Spleen (tissue), 11 donors: ENCODE data around the gene WIPF2. TPM values are rescaled to one million over a fixed set of nuclear protein-coding genes. Genes with fewer than 3 reads are reported as not detected.
"Not testable (repeated sequence)": the region's sequence is repeated elsewhere in the genome, so short reads cannot be mapped to it uniquely, and the experiment has no call there.

Experiments
- DNase-seq: peaks from one replicate; pipeline ENCODE4 v3.0.0-alpha.2; 2020
- H3K27ac ChIP-seq, 8 donors: fragments of 200-600 bp; sonication (generic) in 7 of 8; 1 replicate in 4 of 8; 2 replicates in 4 of 8; pipeline versions ENCODE4 v1.5.0 to v1.8.0; 2016 to 2021; ENCODE audit warnings: inconsistent platforms in 4 of 8, mild to moderate bottlenecking in 4 of 8, moderate library complexity in 1 of 8
- H3K27me3 ChIP-seq, 7 donors: fragments of 200-600 bp; sonication (generic) in 6 of 7; replicated peaks in 1 of 7; 1 replicate in 4 of 7; 2 replicates in 3 of 7; pipeline versions ENCODE4 v1.5.0 to v1.8.0; 2016 to 2021; ENCODE audit warnings: inconsistent platforms in 3 of 7, mild to moderate bottlenecking in 1 of 7
- H3K36me3 ChIP-seq, 6 donors: fragments of 200-600 bp; sonication (generic) in 5 of 6; 1 replicate in 4 of 6; 2 replicates in 2 of 6; pipeline versions ENCODE4 v1.5.0 to v1.8.0; 2016 to 2021; ENCODE audit warnings: inconsistent platforms in 2 of 6
- H3K4me1 ChIP-seq, 6 donors: fragments of 200-600 bp; sonication (generic) in 5 of 6; 1 replicate in 3 of 6; 2 replicates in 3 of 6; pipeline versions ENCODE4 v1.5.0 to v1.8.0; 2016 to 2021; ENCODE audit warnings: inconsistent platforms in 3 of 6
- H3K4me3 ChIP-seq, 8 donors: fragments of 200-600 bp; sonication (generic) in 7 of 8; 1 replicate in 4 of 8; 2 replicates in 4 of 8; pipeline versions ENCODE4 v1.5.0 to v1.8.0; 2016 to 2021; ENCODE audit warnings: inconsistent platforms in 4 of 8, mild to moderate bottlenecking in 4 of 8, moderate library complexity in 2 of 8
- H3K9me3 ChIP-seq, 8 donors: fragments of 200-600 bp; sonication (generic) in 7 of 8; 1 replicate in 4 of 8; 2 replicates in 4 of 8; pipeline versions ENCODE4 v1.5.0 to v1.8.0; 2016 to 2021; ENCODE audit warnings: inconsistent platforms in 4 of 8
- POLR2A ChIP-seq, 3 donors: fragments of 450-650 bp; IDR thresholded peaks; one replicate each; pipeline ENCODE4 v1.5.1; 2017; ENCODE audit warnings: antibody characterized with exemption in 3 of 3, mild to moderate bottlenecking in 1 of 3
- POLR2AphosphoS5 ChIP-seq, 3 donors: sonication (generic); formaldehyde crosslinking; IDR thresholded peaks; one replicate each; pipeline ENCODE4 v1.5.1; 2017; ENCODE audit warnings: antibody characterized with exemption in 3 of 3
- WGBS, 5 donors: extraction: QIAGEN DNeasy Blood & Tissue Kit in 3 of 5; methylation state at CpG; one replicate each; pipeline versions ENCODE4 v1.1.5 to v1.1.7; 2013 to 2018; 5-methylcytosine and 5-hydroxymethylcytosine counted together
- intact Hi-C: fragments of 100-400 bp; cut with DNase I; formaldehyde crosslinking; loops from one replicate; pipeline ENCODE4 v1.15.0; 2023; ENCODE audit warnings: low total_unique reads
- polyA plus RNA-seq, 3 donors: library from polyadenylated mRNA; stranded (reverse); fragments of 200-250 nt; gene quantifications; one replicate each; pipeline ENCODE4 v1.2.1, GENCODE V29; 2013
- total RNA-seq, 7 donors: library from RNA; depleted of rRNA in 3 of 7; stranded (reverse); fragments of >200 nt in 3 of 7; fragmentation: NEBNext Ultra II Directional in 4 of 7; extraction: Animal tissue kit (Norgen Biotek cat#: 25700) in 4 of 7; gene quantifications; one replicate each; pipeline versions ENCODE4 v1.1.0 to v1.2.1, GENCODE V29; 2016 to 2021
- TF ChIP-seq, protein P1 (sequence below), 11 experiments: fragments of 200-600 bp in 7 of 11; fragments of 450-650 bp in 4 of 11; sonication (generic) in 4 of 11; IDR thresholded peaks in 8 of 11; conservative IDR thresholded peaks in 3 of 11; 1 replicate in 7 of 11; 2 replicates in 4 of 11; pipeline versions ENCODE4 v1.4.0 to v1.8.0; 2016 to 2021; ENCODE audit warnings: antibody characterized with exemption in 11 of 11, inconsistent platforms in 4 of 11, mild to moderate bottlenecking in 1 of 11
- donor health status: healthy with polysubstance abuse.
- donor health status: DM: no; HTN: no; CAD: no; lungs with moderate emphysema.
- donor health status: DM: no; HTN: no; CAD: no.
- donor health status: Bipolar disorder and iron deficiency.
- donor health status: healthy.
- donor health status: DM: no; HTN: no; CAD: no.
- donor health status: DM: yes; HTN: yes; CAD: no.

WIPF2 gene
- total and polyA plus RNA-seq, 10 donors: 3.7 to 43.2 (median 20.1) TPM

DNA sequence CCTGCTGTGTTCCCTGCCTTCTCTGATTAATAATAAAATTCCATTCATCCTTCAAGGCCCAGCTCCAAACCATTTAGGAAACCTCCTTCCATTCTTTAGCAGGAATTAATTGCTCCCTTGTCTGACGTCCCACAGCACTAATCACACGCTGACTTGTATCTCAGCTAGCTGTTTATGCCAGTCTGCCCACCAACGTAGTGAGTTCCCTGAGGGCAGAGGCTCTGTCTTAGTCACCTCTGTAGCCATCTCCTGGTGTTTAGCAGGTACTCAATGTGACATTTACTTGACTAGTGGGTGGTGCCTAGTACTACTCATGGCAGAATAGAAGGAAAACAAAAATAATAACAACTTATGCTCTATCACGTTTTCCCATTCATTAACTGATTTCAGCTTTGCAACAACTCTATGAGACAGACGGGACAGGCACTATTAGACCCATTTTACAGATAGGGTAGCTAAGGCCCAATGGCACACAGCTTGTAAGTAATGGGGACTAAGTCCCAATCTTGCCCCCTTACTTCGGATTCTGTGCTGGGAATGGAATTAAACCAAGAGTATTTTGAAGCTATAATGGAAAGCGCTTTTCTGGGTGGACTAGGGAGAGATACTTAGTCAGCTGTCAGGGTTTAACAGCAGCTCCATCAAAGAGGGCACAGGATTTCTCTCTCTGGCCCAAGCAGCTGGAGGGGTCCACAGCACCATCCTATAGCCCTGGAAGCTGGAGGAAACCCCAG, 931 bp upstream of the WIPF2 start:
- no peaks in the 10 kb centered on the region for H3K9me3 ChIP-seq
- peak overlapping the region; percentile 82 to 96 (median 94) for H3K27ac ChIP-seq
- DNase-seq: no peak
- no peaks in the 10 kb centered on the region for H3K36me3 ChIP-seq
- H3K4me3 ChIP-seq: peak overlapping the region in 7 of 8 donors; percentile 58 to 75 (median 65)
- H3K4me1 ChIP-seq: peaks cover 6 to 39% (median 19%) of the 10 kb centered on the region in 6 donors
- intact Hi-C loops: no loop called here
- TF ChIP-seq, protein P1, sequence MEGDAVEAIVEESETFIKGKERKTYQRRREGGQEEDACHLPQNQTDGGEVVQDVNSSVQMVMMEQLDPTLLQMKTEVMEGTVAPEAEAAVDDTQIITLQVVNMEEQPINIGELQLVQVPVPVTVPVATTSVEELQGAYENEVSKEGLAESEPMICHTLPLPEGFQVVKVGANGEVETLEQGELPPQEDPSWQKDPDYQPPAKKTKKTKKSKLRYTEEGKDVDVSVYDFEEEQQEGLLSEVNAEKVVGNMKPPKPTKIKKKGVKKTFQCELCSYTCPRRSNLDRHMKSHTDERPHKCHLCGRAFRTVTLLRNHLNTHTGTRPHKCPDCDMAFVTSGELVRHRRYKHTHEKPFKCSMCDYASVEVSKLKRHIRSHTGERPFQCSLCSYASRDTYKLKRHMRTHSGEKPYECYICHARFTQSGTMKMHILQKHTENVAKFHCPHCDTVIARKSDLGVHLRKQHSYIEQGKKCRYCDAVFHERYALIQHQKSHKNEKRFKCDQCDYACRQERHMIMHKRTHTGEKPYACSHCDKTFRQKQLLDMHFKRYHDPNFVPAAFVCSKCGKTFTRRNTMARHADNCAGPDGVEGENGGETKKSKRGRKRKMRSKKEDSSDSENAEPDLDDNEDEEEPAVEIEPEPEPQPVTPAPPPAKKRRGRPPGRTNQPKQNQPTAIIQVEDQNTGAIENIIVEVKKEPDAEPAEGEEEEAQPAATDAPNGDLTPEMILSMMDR (IDR thresholded peaks at IDR 0.05 in 8 of 11, conservative IDR thresholded peaks at IDR 0.05 in 3 of 11): no peak
- TF ChIP-seq POLR2AphosphoS5 (IDR thresholded peaks at IDR 0.05) (no peak), POLR2A (IDR thresholded peaks at IDR 0.05) (no peak)
- H3K27me3 ChIP-seq: no peaks in the 10 kb centered on the region
- 82 to 89% (median 84%) methylated on average over 7 of the region's 7 CpGs for WGBS, 5 donors

DNA sequence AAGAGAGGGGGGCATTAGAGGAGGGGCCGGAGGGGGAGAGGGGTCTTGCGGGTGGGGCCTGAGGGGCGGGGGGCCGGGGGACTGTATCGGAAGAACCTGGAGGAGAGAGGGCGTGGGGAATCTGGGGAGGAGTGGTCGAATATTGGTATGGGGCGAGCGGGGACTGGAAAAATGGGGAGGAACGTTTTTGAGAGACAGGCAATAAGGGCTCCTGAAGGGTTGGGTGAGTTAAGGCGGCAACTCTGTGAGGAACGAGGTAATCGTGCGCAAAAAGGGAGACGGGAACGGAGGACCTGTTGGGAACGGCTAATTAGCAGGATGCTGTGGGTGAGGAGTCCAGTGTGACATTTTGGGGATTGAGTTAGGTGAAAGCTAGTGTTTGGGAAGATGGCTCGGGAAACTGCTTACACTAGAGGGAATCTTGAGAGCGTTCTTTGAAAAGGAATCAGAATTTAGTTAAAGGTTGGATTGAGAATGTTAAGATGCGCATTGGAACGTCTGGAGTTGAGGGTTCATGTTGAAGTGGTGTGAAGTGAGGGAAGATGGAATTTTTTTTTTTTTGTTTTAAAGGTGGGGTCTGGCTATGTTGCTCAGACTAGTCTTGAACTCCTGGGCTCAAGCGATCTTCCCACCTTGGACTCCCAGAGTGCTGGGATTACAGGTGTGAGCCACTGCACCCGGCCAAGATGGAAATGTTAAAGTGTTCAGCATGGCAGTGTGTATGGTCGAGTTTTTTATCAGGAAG, 662 bp downstream of the WIPF2 start:
- Histone ChIP-seq H3K4me3 (peak overlapping the region; percentile 42 to 75 (median 64)), H3K4me1 (peaks cover 6 to 54% (median 29%) of the 10 kb centered on the region in 6 donors), H3K27me3 (no peaks in the 10 kb centered on the region), H3K27ac (peak overlapping the region; percentile 82 to 96 (median 94)), H3K36me3 (peaks cover 0 to 4% (median 0%) of the 10 kb centered on the region in 6 donors), H3K9me3 (no peaks in the 10 kb centered on the region)
- DNase-seq: no peak
- TF ChIP-seq, protein P1 (IDR thresholded peaks at IDR 0.05 in 8 of 11, conservative IDR thresholded peaks at IDR 0.05 in 3 of 11): no peak
- TF ChIP-seq POLR2A (IDR thresholded peaks at IDR 0.05): no peak
- no peak for TF ChIP-seq POLR2AphosphoS5 (IDR thresholded peaks at IDR 0.05)
- intact Hi-C loops: no loop called here
- 3 to 4% (median 4%) methylated on average over 24 of the region's 24 CpGs for WGBS, 5 donors

DNA sequence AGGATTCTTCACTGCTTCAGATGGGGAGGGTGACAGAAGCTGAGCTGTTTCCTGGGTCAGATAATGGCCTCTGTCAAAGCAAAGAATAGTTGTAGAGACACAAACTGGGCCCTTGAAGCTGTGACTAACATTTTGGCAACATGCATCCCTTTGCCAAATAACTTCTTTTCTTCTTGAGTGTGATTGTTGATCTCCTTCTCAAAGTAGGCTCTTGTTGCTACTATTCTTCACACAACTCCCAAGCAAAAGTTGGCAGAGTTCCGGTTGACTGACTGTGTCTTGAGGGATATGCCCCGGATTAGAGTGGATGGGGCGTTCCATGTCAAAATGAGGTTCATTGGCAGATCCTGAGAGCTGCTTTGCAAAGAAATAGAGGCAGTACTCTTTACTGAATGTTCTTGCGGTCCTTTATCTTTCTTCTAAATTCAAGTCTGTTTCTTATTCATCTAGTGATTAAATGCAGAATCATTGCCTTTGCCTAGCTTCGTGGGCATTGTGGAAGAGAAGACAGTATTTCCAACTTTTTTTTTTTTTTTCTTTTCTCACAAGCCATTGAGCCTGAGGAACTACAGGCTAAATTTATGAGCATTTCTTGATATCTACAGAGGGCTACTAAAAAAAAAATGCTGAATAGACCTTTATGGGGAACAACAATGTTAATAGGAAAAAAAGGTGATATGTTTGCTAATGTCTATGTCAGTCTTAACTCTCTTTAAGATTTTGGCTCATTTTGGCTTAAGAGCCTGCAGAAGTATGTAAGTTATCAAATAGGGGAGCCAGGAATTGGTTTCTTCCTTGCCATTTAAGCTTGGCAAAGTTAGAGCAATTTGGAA, 5.8 kb downstream of the WIPF2 start:
- peaks cover 0 to 48% (median 18%) of the 10 kb centered on the region in 6 donors for H3K36me3 ChIP-seq
- no peaks in the 10 kb centered on the region for H3K9me3 ChIP-seq
- WGBS, 5 donors: 71 to 90% (median 80%) methylated on average over 5 of the region's 5 CpGs
- H3K27me3 ChIP-seq: no peaks in the 10 kb centered on the region
- peak overlapping the region in 5 of 8 donors; percentile 26 to 53 (median 40) for H3K27ac ChIP-seq
- intact Hi-C loops: no loop called here
- TF ChIP-seq, protein P1 (IDR thresholded peaks at IDR 0.05 in 8 of 11, conservative IDR thresholded peaks at IDR 0.05 in 3 of 11): no peak
- TF ChIP-seq POLR2AphosphoS5 (IDR thresholded peaks at IDR 0.05): no peak
- no peak for TF ChIP-seq POLR2A (IDR thresholded peaks at IDR 0.05)
- H3K4me1 ChIP-seq: peaks cover 6 to 75% (median 38%) of the 10 kb centered on the region in 6 donors
- DNase-seq: no peak
- no peak overlapping the region for H3K4me3 ChIP-seq

DNA sequence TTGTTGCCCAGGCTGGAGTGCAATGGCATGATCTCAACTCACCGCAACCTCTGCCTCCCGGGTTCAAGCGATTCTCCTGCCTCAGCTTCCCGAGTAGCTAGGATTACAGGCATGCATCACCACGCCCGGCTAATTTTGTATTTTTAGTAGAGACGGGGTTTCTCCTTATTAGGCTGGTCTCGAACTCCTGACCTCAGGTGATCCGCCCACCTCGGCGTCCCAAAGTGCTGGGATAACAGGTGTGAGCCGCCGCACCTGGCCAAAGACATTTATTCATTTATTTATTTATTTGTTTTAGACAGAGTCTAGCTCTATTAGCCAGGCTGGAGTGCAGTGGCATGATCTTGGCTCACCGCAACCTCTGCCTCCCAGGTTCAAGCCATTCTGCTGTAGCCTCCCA, 10.0 kb downstream of the WIPF2 start:
- intact Hi-C loops: not testable (repeated sequence)
- WGBS, 5 donors: 94 to 97% (median 96%) methylated on average over 14 of the region's 14 CpGs

More for the DNA sequence above, 10.0 kb downstream of the WIPF2 start:
- not testable (repeated sequence) for H3K27me3 ChIP-seq, H3K4me3 ChIP-seq, H3K9me3 ChIP-seq, DNase-seq, H3K27ac ChIP-seq
- peaks cover 0 to 74% (median 35%) of the 10 kb centered on the region in 6 donors for H3K36me3 ChIP-seq
- H3K4me1 ChIP-seq: peaks cover 0 to 63% (median 22%) of the 10 kb centered on the region in 6 donors
